Measurements from ENCODE around the gene PRM2. TPM values are rescaled to one million over a fixed set of nuclear protein-coding genes. Genes with fewer than 3 reads are reported as not detected.

The PRM2 gene
- total and polyA plus RNA-seq, 12 donors, result not detected

- intact Hi-C loops (cut with DNase I), result no loop called here
- H3K27me3 ChIP-seq, result no peaks in the 10 kb centered on the region
- ATAC-seq, result no peak
- no peak overlapping the region for H3K27ac ChIP-seq
- no peaks in the 10 kb centered on the region for H3K36me3 ChIP-seq
- WGBS, 2 donors, result 64 to 73% methylated on average over 23 of the region's 23 CpGs
- DNase-seq, result no peak
- H3K9me3 ChIP-seq, result no peaks in the 10 kb centered on the region
- no peak for TF ChIP-seq CTCF (IDR thresholded peaks at IDR 0.05)
- peaks cover 0 to 17% (median 0%) of the 10 kb centered on the region in 9 donors for H3K4me1 ChIP-seq
- H3K4me3 ChIP-seq, result no peak overlapping the region
Measured at GRCh38 chr16:11316331-11317015, 40.2 kb upstream of the PRM2 start.

- WGBS, 2 donors, result 56 to 63% methylated on average over 13 of the region's 13 CpGs
- peak in 1 of 9 donors; percentile 16 for TF ChIP-seq CTCF (IDR thresholded peaks at IDR 0.05)
- DNase-seq, result no peak
- no peaks in the 10 kb centered on the region for H3K36me3 ChIP-seq
- intact Hi-C loops (cut with DNase I), result no loop called here
- H3K9me3 ChIP-seq, result no peaks in the 10 kb centered on the region
- H3K27me3 ChIP-seq, result no peaks in the 10 kb centered on the region
- no peak overlapping the region for H3K27ac ChIP-seq
- H3K4me1 ChIP-seq, result peaks cover 0 to 26% (median 0%) of the 10 kb centered on the region in 9 donors
- H3K4me3 ChIP-seq, result no peak overlapping the region
- peak in 1 of 8 donors; percentile 33 for ATAC-seq
Measured at GRCh38 chr16:11315510-11315909, 39.2 kb upstream of the PRM2 start.

GRCh38 chr16:11314309-11314894 is 38.1 kb upstream of the PRM2 start:
- no peak overlapping the region for H3K27ac ChIP-seq
- no peaks in the 10 kb centered on the region for H3K9me3 ChIP-seq
- H3K4me3 ChIP-seq, result no peak overlapping the region
- H3K36me3 ChIP-seq, result no peaks in the 10 kb centered on the region
- ATAC-seq, result no peak
- no peak for TF ChIP-seq CTCF (IDR thresholded peaks at IDR 0.05)
- H3K4me1 ChIP-seq, result peaks cover 0 to 33% (median 4%) of the 10 kb centered on the region in 9 donors
- intact Hi-C loops (cut with DNase I), result no loop called here
- no peak for DNase-seq
- no peaks in the 10 kb centered on the region for H3K27me3 ChIP-seq
- WGBS, 2 donors, result 94 to 97% methylated on average over 8 of the region's 8 CpGs

GRCh38 chr16:11313493-11314308 is 37.4 kb upstream of the PRM2 start:
- no peak for DNase-seq
- no peak for ATAC-seq
- 96 to 97% methylated on average over 9 of the region's 9 CpGs for whole genome bisulfite sequencing, 2 donors
- Histone ChIP-seq H3K27me3 (no peaks in the 10 kb centered on the region), H3K9me3 (no peaks in the 10 kb centered on the region), H3K4me1 (peaks cover 0 to 39% (median 4%) of the 10 kb centered on the region in 9 donors), H3K4me3 (no peak overlapping the region), H3K27ac (no peak overlapping the region), H3K36me3 (no peaks in the 10 kb centered on the region)
- intact Hi-C loops (cut with DNase I), result no loop called here
- no peak for TF ChIP-seq CTCF (IDR thresholded peaks at IDR 0.05)

Measured in heart right ventricle (tissue), 16 donors.